ENCODE results near the gene TULP4. TPM values are rescaled to one million over a fixed set of nuclear protein-coding genes. Genes with fewer than 3 reads are reported as not detected.

The TULP4 gene
- total and polyA plus RNA-seq, 10 donors = 1.8 to 143 (median 78.1) TPM

- no peak overlapping the region for H3K4me3 ChIP-seq
- no peak for TF ChIP-seq POLR2AphosphoS5 (IDR thresholded peaks at IDR 0.05)
- TF ChIP-seq POLR2A (IDR thresholded peaks at IDR 0.05) = no peak
- TF ChIP-seq CTCF (IDR thresholded peaks at IDR 0.05 in 8 of 11, conservative IDR thresholded peaks at IDR 0.05 in 3 of 11) = no peak
- 92 to 98% (median 95%) methylated on average over 16 of the region's 16 CpGs for WGBS, 5 donors
- no peaks in the 10 kb centered on the region for H3K9me3 ChIP-seq
- peaks cover 8 to 20% (median 14%) of the 10 kb centered on the region in 6 donors for H3K4me1 ChIP-seq
- H3K36me3 ChIP-seq = peaks cover 0 to 47% (median 15%) of the 10 kb centered on the region in 6 donors
- H3K27ac ChIP-seq = no peak overlapping the region
- H3K27me3 ChIP-seq (replicated peaks in 1 of 7) = no peaks in the 10 kb centered on the region
- intact Hi-C loops (cut with DNase I; ENCODE audit: low total_unique reads) = no loop called here
- no peak for DNase-seq
Observed at GRCh38 chr6:158413028-158413427, 100.8 kb downstream of the TULP4 start.

- no peak overlapping the region for H3K27ac ChIP-seq
- 95 to 99% (median 97%) methylated on average over 5 of the region's 5 CpGs for WGBS, 5 donors
- no peak for DNase-seq
- peaks cover 0 to 6% (median 0%) of the 10 kb centered on the region in 8 donors for H3K9me3 ChIP-seq
- H3K36me3 ChIP-seq = peaks cover 0 to 47% (median 15%) of the 10 kb centered on the region in 6 donors
- TF ChIP-seq POLR2AphosphoS5 (IDR thresholded peaks at IDR 0.05) (no peak), POLR2A (IDR thresholded peaks at IDR 0.05) (no peak), CTCF (IDR thresholded peaks at IDR 0.05 in 8 of 11, conservative IDR thresholded peaks at IDR 0.05 in 3 of 11) (no peak)
- intact Hi-C loops (cut with DNase I; ENCODE audit: low total_unique reads) = no loop called here
- peaks cover 7 to 15% (median 10%) of the 10 kb centered on the region in 6 donors for H3K4me1 ChIP-seq
- H3K4me3 ChIP-seq = no peak overlapping the region
- no peaks in the 10 kb centered on the region for H3K27me3 ChIP-seq (replicated peaks in 1 of 7)
Observed at GRCh38 chr6:158413814-158414565, 101.7 kb downstream of the TULP4 start.

GRCh38 chr6:158414851-158415262 is 102.6 kb downstream of the TULP4 start:
- DNase-seq = no peak
- Histone ChIP-seq H3K4me1 (peaks cover 0 to 6% (median 2%) of the 10 kb centered on the region in 6 donors), H3K27ac (no peak overlapping the region), H3K4me3 (no peak overlapping the region), H3K36me3 (peaks cover 0 to 47% (median 15%) of the 10 kb centered on the region in 6 donors), H3K9me3 (peaks cover 0 to 15% (median 0%) of the 10 kb centered on the region in 8 donors), H3K27me3 (replicated peaks in 1 of 7) (no peaks in the 10 kb centered on the region)
- 92 to 97% (median 96%) methylated on average over 5 of the region's 5 CpGs for WGBS, 5 donors
- intact Hi-C loops (cut with DNase I; ENCODE audit: low total_unique reads) = no loop called here
- TF ChIP-seq POLR2A (IDR thresholded peaks at IDR 0.05) (no peak), CTCF (IDR thresholded peaks at IDR 0.05 in 8 of 11, conservative IDR thresholded peaks at IDR 0.05 in 3 of 11) (no peak), POLR2AphosphoS5 (IDR thresholded peaks at IDR 0.05) (no peak)

GRCh38 chr6:158415666-158416065 is 103.4 kb downstream of the TULP4 start:
- DNase-seq = no peak
- H3K27ac ChIP-seq = no peak overlapping the region
- no peaks in the 10 kb centered on the region for H3K4me1 ChIP-seq
- peaks cover 0 to 15% (median 0%) of the 10 kb centered on the region in 8 donors for H3K9me3 ChIP-seq
- H3K36me3 ChIP-seq = peaks cover 0 to 47% (median 15%) of the 10 kb centered on the region in 6 donors
- H3K27me3 ChIP-seq (replicated peaks in 1 of 7) = no peaks in the 10 kb centered on the region
- TF ChIP-seq CTCF (IDR thresholded peaks at IDR 0.05 in 8 of 11, conservative IDR thresholded peaks at IDR 0.05 in 3 of 11) (no peak), POLR2A (IDR thresholded peaks at IDR 0.05) (no peak), POLR2AphosphoS5 (IDR thresholded peaks at IDR 0.05) (no peak)
- WGBS, 5 donors = 83 to 95% (median 93%) methylated on average over 7 of the region's 7 CpGs
- no peak overlapping the region for H3K4me3 ChIP-seq
- intact Hi-C loops (cut with DNase I; ENCODE audit: low total_unique reads) = no loop called here
